ENCODE measurements around the gene ATG2A. TPM values are rescaled to one million over a fixed set of nuclear protein-coding genes. Genes with fewer than 3 reads are reported as not detected.

Gene ATG2A
- polyA plus RNA-seq, 12 donors = 7.9 to 25.2 (median 10.0) TPM; not detected in 1

DNA sequence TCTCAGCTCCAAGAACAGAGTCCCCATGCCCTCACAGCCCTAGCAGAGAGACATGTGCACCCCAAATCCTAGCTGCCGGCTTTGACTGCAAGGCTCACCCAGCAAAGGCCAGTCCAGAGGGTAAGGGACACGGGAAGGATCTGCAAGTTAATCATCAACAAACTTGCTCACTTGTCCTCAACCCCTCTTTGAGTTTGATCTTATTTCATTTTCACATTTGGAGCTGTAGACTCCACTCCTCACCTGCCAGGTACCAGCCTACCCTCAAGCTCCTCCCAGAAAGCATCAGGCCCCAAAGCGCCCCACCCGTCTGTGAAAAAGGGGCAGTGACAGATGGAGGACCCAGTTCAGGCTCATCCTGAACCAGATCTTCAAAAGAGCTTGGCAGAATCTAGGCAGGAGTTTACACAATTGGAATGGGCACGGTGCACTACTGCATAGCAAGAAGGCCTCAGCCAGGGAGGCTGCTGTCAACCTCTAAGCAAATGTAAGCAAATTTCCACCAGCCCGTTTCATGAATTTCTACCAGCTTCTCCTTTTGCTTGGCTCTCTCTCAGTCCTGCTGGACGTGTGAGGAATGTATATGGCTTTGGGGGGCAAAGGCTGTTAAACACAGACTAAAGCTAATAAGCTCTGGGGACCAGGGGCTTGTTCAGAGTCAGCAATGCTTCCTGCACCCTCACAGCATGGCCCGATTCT lies 44.1 kb downstream of the ATG2A start:
- no peak for DNase-seq

DNA sequence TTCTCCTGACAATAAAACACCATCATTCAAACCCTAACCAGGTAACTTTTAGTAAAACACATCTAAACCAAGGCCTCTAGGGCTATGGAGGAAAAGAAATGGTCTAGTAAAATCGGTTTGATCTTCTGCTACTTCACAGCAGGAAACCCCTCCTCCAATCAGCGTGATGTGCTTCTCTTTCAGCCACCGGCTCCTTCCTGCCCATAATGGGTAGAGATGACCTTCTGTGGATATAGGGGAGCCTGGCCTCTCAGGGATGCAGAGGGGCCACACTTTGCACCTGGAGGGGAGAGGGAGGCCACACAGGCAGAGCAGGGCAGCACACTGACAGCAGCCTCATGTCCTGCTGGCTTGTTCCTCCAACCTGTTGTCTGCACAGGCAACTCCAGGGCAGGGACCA lies 45.5 kb downstream of the ATG2A start:
- DNase-seq = no peak

GRCh38 chr11:64870893-64871466 lies 46.0 kb downstream of the ATG2A start:
- no peak for DNase-seq

DNA sequence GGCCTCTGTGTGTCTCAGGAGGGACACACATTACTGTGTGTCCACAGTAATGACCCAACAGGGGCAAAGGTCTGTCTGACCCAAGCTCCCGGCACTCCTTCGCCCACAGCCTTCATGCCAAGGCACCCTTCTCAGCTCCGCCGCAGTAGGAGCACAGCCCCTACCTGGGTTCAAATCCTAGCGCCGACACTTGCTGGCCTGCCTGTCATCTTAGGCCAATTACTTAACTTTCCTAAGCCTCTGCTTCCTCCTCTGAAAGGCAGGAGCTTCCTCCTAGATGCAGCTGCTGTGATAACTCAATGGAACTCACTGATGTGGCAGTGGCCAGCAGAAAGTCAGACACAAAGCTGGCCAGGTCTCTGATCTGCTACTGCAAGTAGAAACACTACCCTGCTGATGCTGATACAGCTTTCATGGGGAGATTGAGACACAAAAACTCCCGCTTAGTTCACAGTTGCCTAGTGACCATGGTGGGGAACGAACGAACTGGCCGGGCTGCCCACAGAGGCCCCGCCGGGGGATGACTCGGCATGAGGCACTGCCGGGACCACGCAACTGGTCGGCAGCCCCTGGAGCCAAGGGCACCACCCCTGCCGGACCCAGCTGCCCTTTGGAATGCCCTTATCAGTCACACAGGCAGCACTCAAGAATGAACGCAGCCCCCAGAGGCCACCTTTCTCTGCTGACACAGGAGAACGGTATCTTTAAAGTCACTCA lies 46.7 kb downstream of the ATG2A start:
- no peak for DNase-seq

GRCh38 chr11:64869571-64870175 lies 47.3 kb downstream of the ATG2A start:
- no peak for DNase-seq

- DNase-seq = no peak
These were observed 48.0 kb downstream of the ATG2A start for GRCh38 chr11:64868904-64869570.

- no peak for DNase-seq
These were observed 49.1 kb downstream of the ATG2A start for GRCh38 chr11:64867748-64868462.

DNA sequence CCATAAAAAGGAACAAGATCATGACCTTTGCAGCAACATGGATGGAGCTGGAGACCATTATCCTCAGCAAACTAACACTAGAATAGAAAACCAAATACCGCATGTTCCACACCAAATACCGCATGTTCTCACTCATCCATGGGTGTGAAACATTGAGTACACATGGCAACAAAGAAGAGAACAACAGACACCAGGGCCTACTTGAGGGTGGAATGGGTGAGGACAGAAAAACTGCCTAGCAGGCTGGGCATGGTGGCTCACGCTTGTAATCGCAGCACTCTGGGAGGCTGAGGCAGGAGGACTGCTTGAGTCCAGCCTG lies 50.9 kb downstream of the ATG2A start:
- no peak for DNase-seq

GRCh38 chr11:64865286-64866172 lies 51.5 kb downstream of the ATG2A start:
- no peak for DNase-seq

- peak; percentile 71 for DNase-seq
These were observed 52.3 kb downstream of the ATG2A start for GRCh38 chr11:64864473-64865285.

DNA sequence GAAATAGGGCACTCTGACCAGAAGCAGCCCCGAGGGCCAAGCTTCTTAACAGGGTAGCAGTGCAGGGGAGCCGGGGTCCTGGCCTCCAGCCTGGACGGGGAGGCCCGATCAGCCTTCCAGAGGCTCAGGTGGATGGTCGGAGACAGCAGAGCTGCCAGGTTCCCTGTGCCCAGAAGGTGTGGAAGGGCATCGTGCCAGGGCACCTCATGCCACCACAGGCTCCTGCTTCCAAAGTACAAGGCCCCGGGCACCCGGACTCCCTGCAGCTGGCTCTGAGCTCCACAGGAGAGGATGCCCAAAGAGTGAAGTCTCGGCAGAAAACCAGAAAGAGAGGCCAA lies 52.9 kb downstream of the ATG2A start:
- DNase-seq = no peak

DNA sequence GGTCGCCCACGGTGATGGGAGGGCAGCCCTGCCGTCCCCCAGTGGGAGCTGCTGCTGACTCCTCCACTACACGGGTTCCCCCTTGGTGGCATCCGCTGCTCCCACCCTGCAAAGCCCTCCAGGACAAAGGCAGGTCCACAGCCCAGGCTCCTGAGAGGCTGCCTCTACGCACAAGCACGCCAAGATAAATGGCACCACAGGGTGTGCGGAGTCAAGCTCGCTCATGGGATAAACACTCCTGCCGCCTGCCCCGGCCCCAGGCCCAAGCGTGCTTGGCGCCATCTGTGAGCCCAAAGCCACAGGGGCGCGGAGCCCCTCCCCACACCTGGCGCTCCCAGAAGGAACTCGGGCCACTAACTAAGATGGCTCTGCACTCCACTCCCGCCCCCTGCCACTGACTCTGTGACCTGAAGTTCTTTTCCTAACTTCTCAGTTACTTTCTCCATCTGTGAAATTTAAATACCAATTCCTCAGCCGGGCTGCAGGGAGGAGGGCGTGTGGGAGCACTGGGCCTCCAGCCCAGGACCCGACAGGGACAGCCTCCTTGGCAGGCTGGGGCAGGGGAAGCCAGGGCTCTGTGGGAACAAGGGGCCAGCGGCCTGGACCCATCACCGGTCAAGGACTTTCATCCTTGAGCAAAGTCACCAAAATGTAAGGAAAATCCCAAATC lies 53.5 kb downstream of the ATG2A start:
- DNase-seq = no peak

DNA sequence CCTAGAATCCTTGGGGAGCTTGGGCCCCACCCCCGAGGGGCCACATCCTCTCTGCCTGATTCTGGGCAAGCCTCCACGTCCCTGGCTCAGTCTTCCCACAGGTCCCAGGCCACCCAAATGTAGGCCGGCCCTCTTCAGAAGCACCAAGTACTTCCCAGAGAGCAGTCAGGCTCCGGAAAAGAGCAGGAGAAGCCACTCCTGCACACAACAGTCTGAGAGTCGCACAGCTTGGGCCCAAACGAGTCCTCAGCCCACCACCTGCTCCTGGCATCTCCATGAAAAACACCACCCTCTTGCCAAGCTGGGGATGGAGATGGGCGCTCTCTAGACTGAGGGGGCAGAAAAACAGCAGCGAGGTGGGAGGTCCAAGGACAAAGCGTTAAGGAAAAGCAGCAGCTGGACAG lies 54.0 kb downstream of the ATG2A start:
- no peak for DNase-seq

GRCh38 chr11:64861227-64861975 lies 55.6 kb downstream of the ATG2A start:
- no peak for DNase-seq

DNA sequence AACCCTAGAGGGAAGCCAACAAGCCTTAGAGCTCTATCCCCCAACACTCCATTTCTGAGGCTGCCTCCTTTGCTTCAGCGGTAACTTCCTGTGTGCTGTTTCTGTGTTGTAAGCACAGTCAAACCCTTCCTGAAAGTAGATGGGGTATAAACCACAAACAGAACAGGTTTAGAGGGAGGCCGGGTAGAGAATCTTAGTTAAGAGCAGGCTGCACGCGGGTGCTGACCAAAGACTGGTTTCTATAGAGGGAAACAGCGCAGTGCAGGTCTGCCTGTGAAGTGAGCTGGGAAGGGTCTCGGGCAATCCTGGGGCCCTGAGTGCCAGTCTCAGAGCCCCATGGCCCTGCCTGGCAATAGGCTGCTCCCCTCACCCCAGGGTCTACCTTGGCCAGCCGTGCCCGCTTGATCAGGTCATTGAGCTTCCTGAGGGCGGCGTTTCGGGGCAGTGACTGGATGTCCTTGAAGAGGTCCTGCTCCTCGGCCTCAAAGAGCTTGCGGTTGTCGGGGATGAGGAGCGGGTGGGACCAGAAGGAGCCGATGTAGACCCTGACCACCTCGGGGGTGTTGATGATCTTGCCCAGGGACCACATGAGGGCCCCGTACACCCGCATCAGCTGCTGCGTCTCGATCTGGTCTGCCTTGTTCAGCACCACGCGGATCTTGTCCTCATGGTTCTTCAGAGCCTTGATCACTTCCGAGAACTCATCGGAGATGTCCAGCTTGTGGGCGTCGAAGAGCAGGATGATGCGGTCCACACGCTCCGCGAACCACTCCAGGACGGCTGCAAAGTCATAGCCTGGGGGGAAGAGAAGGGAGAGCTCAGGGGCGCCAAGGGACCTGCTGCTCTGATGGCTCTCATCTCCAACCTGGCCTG lies 57.2 kb downstream of the ATG2A start:
- no peak for DNase-seq

- no peak for DNase-seq
These were observed 58.3 kb downstream of the ATG2A start for GRCh38 chr11:64858467-64859263.

- DNase-seq = no peak
These were observed 59.5 kb downstream of the ATG2A start for GRCh38 chr11:64857485-64857884.
